K562 (cell line): Measurements from ENCODE around the gene VNN1.

Source experiments
- FOXK1 ChIP-seq: sonication (generic); formaldehyde crosslinking; IDR thresholded peaks from 2 replicates; pipeline ENCODE4 v1.8.0; 2022; ENCODE audit warnings: missing genetic modification reagents, mild to moderate bottlenecking, borderline replicate concordance
- IRF2 ChIP-seq: sonication (generic); formaldehyde crosslinking; IDR thresholded peaks from 2 replicates; pipeline ENCODE4 v1.8.1; 2022; ENCODE audit warnings: mild to moderate bottlenecking, missing genetic modification reagents
- RAD21 ChIP-seq, 2 experiments: fragments of 250-450 bp in 1 of 2; fragments of 450-650 bp in 1 of 2; sonication (Bioruptor Pico) in 1 of 2; formaldehyde crosslinking in 1 of 2; IDR thresholded peaks in 1 of 2; conservative IDR thresholded peaks in 1 of 2; 2 replicates each; pipeline versions ENCODE4 v1.4.0 to v1.8.0; 2020 to 2022; ENCODE audit warnings: mild to moderate bottlenecking in 2 of 2, moderate library complexity in 1 of 2
- TBP ChIP-seq: optimal IDR thresholded peaks from 2 replicates; pipeline ENCODE3; 2011; ENCODE audit warnings: low read depth, low read length, improper control_type of control experiment
- TFE3 ChIP-seq: fragments of 450-650 bp; formaldehyde crosslinking; IDR thresholded peaks from 2 replicates; pipeline ENCODE4 v1.4.0; 2020; ENCODE audit warnings: mild to moderate bottlenecking, mixed read lengths
- ZBTB8A ChIP-seq: fragments of 450-650 bp; IDR thresholded peaks from 2 replicates; pipeline ENCODE4 v1.6.1; 2018; ENCODE audit warnings: mild to moderate bottlenecking, moderate library complexity; ENCODE audit not compliant: partially characterized antibody

GRCh38 chr6:132671295-132671694 is 42.6 kb downstream of the VNN1 start:
- TF ChIP-seq TBP (no peak), TFE3 (CRISPR knock-in tag) (no peak), IRF2 (CRISPR knock-in tag) (no peak), ZBTB8A (no peak), RAD21 (CRISPR knock-in tag; conservative IDR thresholded peaks at IDR 0.05 in 1 of 2, IDR thresholded peaks at IDR 0.05 in 1 of 2) (no peak), FOXK1 (CRISPR knock-in tag) (no peak)
